ENCODE measurements around the gene COG5. TPM values are rescaled to one million over a fixed set of nuclear protein-coding genes. Genes with fewer than 3 reads are reported as not detected.

Gene COG5
- total and polyA plus RNA-seq, 2 of the 8 experiments (the other 6 are each of a cell fraction or from before 2014, with no cell fraction given) = 10.5 to 28.1 TPM

- no peak for TF ChIP-seq EZH2 (IDR thresholded peaks at IDR 0.05; ENCODE audit: low read depth, low read length, severe bottlenecking)
Measured at GRCh38 chr7:107327986-107328569, 235.6 kb downstream of the COG5 start (continued).
